NCI-H345 treated with DMSO at 0.1 percent for 48 hours (cell line): ENCODE data around the gene RBM12.

ENCODE experiments used
- DNase-seq: peaks from one replicate; lab custom pipeline; 2025; ENCODE audit not compliant: unreplicated experiment; lab: John Stamatoyannopoulos, UW

The RBM12 gene

GRCh38 chr20:35654415-35654814 lies 10.3 kb downstream of the RBM12 start:
- no peak for DNase-seq

DNA sequence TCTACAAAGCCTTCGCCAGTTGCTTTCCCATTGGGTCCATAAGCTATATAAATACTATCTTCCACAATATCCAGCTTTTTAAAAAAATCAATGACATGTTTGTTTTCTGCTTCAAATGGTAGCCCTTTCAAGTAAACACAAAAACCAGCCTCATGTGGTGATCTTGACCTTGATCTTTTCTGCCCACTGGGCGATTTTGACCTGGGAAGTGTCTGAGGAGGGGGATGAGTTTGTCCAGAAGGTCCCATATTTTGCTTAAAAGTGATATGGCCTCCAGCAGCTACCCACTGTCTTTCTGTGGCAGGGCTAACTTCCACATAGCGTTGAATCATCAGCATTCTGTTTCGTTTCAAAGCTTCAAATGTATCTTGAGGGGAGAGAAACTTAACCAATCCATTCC lies 10.8 kb downstream of the RBM12 start:
- no peak for DNase-seq

DNA sequence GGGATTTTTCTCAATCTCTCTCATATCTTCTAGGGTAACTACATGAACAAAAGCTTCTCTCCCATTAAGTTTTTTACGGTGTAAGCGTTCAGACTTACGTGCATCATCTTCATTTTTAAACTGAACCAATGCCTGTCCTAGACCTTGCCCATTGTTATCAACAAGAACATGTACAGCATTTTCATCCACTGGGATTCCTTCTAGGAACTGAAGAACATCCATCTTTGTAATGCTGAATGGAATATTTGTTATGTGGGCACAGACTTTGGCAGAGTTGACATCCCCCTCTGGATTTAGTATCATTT lies 11.3 kb downstream of the RBM12 start:
- DNase-seq: no peak

DNA sequence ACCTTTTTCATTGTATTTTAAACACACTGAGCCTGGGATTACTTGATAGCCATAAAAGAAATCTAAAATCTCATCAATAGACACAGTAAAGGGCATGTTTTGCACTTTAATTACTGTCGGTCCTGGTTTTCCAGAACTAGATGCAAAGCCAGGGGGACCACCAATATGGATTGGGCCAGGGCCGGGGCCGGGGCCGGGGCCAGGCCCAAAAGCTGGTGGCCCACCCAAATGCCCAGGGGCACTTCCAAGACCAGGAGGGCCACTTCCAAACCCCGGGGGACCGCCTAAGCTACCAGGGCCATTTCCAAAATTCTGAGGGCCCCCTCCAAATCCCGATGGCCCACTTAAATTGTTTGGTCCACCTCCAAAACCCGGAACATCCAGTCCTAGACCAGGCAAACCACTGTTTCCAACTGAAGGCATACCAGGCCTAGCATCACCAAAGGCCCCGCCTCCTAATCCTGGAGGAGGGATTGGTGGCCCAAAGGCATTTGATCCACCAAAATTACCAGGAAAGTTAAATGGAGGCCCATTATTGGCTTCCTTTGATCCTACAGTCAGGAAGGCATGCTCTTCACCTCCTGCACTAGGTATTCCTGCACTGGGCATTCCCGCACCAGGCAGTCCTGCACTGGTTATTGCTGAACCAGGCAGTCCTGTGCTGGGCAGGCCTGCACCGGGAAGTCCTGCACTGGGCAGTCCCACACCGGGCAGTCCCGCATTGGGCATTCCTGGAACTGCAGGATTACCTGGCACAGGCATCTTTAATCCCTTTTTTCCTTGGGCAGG lies 11.9 kb downstream of the RBM12 start:
- no peak for DNase-seq

DNA sequence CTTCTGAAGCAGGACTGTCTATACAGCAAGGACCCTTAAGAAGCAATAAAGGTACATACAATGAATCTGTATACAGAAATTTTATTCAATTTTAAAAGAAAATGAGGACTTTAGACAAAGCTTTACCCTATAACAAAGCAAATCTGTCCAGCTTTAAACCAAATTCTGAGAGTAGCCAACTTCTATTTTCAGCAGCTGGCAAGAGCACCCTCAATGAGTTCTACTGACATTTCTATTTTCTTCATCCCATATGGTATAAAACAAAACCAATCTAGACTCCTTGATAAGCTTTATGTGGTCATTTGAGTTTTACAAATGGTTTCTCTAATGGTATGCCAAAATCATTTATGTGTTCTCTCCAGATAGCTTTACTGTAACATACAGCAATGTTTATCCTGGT lies 12.7 kb downstream of the RBM12 start:
- DNase-seq: no peak

DNA sequence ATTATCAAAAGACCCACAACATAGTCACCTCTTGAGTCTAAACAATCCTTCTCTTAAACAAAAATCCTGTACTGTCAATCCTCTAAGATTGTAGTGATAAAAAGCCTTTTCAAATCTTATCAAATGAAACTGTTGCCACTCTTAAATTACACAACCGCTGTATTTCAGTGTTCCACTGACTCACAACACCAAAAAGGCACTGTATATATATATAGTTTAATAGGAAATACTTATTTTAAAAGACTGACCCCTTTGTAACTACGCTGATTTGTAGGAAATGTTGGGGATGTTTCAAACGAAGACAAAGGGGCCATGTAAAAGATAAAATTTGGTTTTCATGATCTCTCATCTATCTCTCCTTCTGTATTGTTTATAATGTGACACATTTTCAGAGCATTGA lies 14.1 kb downstream of the RBM12 start:
- no peak for DNase-seq

DNA sequence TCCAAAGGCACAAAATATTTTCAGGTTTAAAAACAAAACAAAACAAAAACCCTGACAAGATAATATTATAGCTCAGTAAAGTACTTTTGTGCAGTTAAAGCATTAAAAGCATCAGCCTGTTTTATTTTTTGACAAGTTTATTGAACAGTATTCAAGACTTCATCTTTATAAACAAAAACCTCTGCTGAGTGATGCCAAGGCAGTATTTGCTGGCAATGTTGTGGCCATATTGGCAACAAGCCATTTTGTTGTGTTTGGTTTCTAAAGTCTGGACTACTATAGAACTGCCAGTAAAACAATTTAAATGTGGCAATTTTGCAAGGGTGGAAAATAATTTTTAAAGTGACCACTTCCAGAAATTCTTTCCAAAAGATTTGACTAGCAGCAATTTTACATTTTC lies 15.9 kb downstream of the RBM12 start:
- no peak for DNase-seq

GRCh38 chr20:35644806-35645205 lies 19.9 kb downstream of the RBM12 start:
- no peak for DNase-seq

DNA sequence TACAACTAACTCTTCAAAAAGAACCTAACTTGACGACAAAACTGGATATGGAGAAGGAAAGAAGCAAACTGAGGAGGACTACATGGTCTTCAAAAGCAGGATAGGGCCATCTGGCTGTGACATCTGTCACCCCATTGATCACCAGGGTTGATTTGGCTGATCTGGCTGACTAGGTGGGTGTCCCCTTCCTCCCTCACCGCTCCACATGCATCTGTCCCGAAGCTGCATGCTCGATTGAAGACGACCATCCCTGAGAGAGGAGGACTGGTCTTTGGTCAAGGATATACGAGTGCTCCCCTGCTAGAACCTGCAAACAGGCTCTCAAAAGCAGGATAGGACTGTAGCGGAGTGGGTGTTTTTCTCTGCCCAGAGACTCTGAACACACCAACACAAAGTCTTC lies 21.7 kb downstream of the RBM12 start:
- DNase-seq: no peak

GRCh38 chr20:35641743-35642142 lies 23.0 kb downstream of the RBM12 start:
- DNase-seq: no peak

DNA sequence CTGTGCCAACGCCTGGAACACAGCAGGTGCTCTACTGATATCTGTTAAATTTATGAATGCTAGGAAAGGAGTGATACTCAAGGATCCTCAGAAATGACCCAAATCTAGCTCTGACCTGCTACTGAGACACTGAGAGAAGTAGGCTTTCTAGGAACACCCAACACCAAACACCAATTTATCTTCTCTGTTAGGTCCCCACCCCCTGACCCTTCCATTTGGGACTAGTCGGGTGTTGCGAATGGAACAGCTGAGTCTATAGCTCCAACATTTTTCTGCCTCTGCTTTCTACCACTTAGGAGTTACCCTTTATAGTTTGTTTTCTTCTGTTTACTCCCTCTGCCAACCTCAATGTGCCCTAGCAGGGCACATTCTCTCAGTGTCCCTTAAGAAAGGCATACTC lies 24.0 kb downstream of the RBM12 start:
- no peak for DNase-seq

DNA sequence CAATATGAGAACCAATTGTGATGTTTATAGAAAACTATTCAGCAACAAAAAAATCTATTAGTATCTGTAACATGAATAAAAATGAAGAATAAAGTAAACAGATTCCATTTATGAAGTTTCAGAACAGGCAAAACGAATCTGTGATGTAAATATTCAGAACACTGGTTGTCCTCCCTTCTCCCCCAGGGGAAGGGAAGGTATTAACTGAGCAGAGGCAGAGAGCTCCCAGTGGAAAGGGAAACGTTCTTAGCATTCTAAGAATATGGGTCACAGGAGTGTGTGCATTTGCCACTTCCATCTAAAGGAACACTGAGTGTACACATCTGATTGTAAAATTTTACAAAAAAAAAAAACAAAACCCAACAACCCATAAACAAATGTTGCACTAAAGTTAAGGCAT lies 25.9 kb downstream of the RBM12 start:
- DNase-seq: no peak

DNA sequence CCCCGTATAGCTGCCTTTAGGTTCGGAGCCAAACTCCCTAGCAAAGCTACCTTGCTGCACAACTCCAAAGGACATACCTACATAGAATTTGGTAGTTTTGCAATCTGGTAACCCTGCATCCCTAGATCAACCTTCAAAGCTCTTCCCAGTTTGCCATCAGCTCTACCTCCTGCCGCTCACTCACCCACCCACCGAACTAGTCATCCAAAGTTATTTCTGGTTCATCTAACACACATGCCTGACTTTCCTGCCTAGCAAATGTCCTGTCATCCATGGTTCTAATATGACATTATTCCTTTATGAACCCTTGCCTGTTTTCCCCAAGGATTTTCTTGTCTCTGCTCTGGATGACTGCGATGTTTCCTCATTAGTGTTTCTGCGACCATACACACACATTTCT lies 27.4 kb downstream of the RBM12 start:
- DNase-seq: no peak

DNA sequence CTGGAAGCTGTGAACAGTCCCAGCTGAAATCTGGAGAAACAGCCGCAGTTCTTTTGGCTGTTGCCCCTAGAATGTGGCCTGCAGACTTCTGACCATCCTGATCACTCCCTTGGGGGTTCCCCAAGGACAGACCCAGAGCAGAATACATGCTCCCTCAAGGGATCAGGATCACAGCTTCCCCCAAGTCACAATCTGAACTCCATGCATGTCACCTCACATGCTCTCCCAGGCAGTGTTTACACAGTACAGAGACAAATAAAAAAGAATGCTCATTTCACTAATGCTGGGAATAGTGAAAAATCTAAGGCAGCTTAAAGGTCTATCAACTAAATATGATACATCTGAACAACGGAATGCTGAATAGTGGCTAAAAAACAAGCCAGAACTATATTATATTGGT lies 28.6 kb downstream of the RBM12 start:
- DNase-seq: no peak

DNA sequence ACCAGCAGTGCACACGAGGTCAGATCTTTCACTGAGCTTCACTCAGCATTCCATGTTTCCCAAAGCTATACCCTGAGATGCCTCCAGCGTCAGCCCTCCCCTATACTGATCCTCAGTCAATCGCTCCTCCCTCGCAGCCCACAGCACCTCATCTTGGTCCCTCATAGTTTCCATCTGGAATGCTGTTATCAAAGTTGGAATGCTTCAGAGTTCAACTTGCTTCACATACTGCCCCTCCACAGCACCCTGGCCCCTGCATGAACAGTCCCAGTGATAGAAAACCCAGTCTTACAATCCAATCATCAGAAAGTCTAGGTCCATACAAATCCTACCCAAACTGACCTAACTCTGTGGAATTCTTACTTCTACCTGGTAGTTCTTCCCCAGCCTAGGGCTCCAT lies 29.0 kb downstream of the RBM12 start:
- DNase-seq: no peak

- no peak for DNase-seq
Observed at GRCh38 chr20:35632539-35633115, 32.1 kb downstream of the RBM12 start.

GRCh38 chr20:35630636-35631035 lies 34.1 kb downstream of the RBM12 start:
- DNase-seq: no peak

DNA sequence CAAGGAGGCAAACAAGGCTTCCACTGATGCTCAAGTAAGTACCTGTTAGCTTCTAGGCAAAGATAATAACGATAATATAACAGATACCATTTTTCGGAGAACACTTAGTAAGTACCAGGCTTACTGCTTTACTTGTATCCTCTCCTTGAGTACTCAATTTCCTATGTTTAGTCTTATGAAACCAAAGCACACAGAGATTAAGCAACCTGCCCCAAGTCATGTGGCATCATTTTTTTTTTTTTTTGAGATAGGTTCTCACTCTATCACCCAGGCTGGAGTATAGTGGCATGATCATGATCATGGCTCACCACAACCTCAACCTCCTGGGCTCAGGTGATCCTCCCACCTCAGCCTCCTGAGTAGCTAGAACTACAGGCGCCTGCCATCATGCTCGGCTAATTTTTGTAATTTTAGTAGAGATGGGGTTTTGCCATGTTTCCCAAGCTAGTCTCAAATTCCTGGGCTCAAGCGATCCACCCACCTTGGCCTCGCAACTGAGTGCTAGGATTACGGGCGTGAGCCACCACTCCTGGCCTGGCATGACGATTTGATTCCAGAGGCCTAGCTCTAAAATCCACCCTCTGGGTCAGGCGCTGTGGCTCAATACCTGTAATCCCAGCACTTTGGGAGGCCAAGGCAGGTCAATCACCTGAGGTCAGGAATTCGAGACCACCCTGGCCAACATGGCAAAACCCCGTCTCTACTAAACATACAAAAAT lies 35.1 kb downstream of the RBM12 start:
- no peak for DNase-seq

DNA sequence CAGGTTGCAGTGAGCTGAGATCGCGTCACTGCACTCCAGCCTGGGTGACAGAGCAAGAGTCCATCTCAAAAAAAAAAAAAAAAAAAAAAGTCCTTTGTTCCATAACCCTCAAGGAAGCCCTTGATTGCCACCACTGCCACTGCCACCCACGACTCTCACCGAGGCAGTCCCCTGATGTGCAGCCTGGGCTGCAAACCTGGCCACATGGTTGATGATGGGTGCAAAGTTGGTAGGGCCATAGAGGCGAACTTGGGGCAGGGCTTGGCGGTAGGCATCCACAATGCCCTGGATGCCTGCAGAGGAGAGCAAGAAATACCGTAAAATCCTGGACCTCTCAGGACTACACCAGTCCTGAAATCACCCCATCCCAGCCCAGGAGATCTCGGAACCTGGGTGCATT lies 37.6 kb downstream of the RBM12 start:
- DNase-seq: no peak

- DNase-seq: no peak
Observed at GRCh38 chr20:35626386-35627001, 38.2 kb downstream of the RBM12 start.

GRCh38 chr20:35625584-35626385 lies 38.9 kb downstream of the RBM12 start:
- DNase-seq: no peak
